Caco-2 (cell line): Measurements from ENCODE around the gene TM9SF3. TPM values are rescaled to one million over a fixed set of nuclear protein-coding genes. Genes with fewer than 3 reads are reported as not detected.

Experiments
- BruUV-seq: library from RNA; stranded (reverse); fragments of 400-500 nt; replicated peaks from 2 replicates; lab custom pipeline; 2021; lab: Mats Ljungman, UMichigan
- CTCF ChIA-PET: fragments of 300-600 bp; sonication (Branson Sonifier 250); formaldehyde crosslinking; loops from one replicate; lab custom pipeline; 2022; ENCODE audit warnings: antibody characterized with exemption; lab: Charles Lee
- POLR2A ChIA-PET: fragments of 300-600 bp; sonication (Branson Sonifier 250); formaldehyde crosslinking; loops from one replicate; lab custom pipeline; 2022; ENCODE audit warnings: antibody characterized with exemption; lab: Charles Lee
- DNase-seq, 2 experiments: peaks; one replicate each; pipeline versions ENCODE4 v3.0.0 to v3.0.0-alpha.2; 2020 to 2022
- H3K27me3 ChIP-seq: replicated peaks from 2 replicates; pipeline ENCODE4 v1.6.0; 2011; ENCODE audit warnings: low read length; ENCODE audit not compliant: control insufficient read depth, insufficient read depth
- H3K36me3 ChIP-seq: 2 replicates; pipeline ENCODE4 v1.5.1; 2011; ENCODE audit warnings: low read length; ENCODE audit not compliant: control insufficient read depth, insufficient read depth
- H3K4me1 ChIP-seq: fragments of 250-450 bp; sonication (Bioruptor Pico); 2 replicates; pipeline ENCODE4 v1.5.1; 2020; ENCODE audit warnings: mild to moderate bottlenecking
- H3K4me3 ChIP-seq: 2 replicates; pipeline ENCODE4 v1.5.1; 2011; ENCODE audit warnings: low read depth, mild to moderate bottlenecking, control low read depth, low read length
- H3K9me3 ChIP-seq: fragments of 250-450 bp; sonication (Bioruptor Pico); 2 replicates; pipeline ENCODE4 v1.5.1; 2020; ENCODE audit warnings: mild to moderate bottlenecking, moderate library complexity
- H3K27ac Mint-ChIP-seq: one replicate; pipeline ENCODE4 v1.8.0; 2022; ENCODE audit warnings: mixed read lengths; ENCODE audit not compliant: unreplicated experiment
- H3K27me3 Mint-ChIP-seq: one replicate; pipeline ENCODE4 v1.8.0; 2022; ENCODE audit warnings: mixed read lengths; ENCODE audit not compliant: insufficient read depth, unreplicated experiment
- H3K36me3 Mint-ChIP-seq: one replicate; pipeline ENCODE4 v1.8.0; 2022; ENCODE audit warnings: mild to moderate bottlenecking, mixed read lengths; ENCODE audit not compliant: insufficient read depth, unreplicated experiment
- H3K4me1 Mint-ChIP-seq: one replicate; pipeline ENCODE4 v1.8.0; 2022; ENCODE audit warnings: low read depth, mixed read lengths; ENCODE audit not compliant: unreplicated experiment
- H3K4me3 Mint-ChIP-seq: one replicate; pipeline ENCODE4 v1.8.0; 2022; ENCODE audit warnings: mild to moderate bottlenecking, moderate library complexity, mixed read lengths; ENCODE audit not compliant: unreplicated experiment
- H3K9me3 Mint-ChIP-seq: one replicate; pipeline ENCODE4 v1.8.0; 2022; ENCODE audit warnings: mixed read lengths; ENCODE audit not compliant: unreplicated experiment
- CTCF ChIP-seq, 2 experiments: fragments of 200-600 bp in 1 of 2; IDR thresholded peaks; 1 replicate in 1 of 2; 2 replicates in 1 of 2; pipeline versions ENCODE4 v1.5.1 to v1.8.0; 2011 to 2022; ENCODE audit warnings: antibody characterized with exemption in 1 of 2, control low read depth in 1 of 2, inconsistent platforms in 1 of 2, low read depth in 1 of 2, low read length in 1 of 2, mild to moderate bottlenecking in 1 of 2, moderate library complexity in 1 of 2; ENCODE audit not compliant: insufficient read depth in 1 of 2, severe bottlenecking in 1 of 2, unreplicated experiment in 1 of 2
- intact Hi-C: fragments of 100-400 bp; cut with micrococcal nuclease; formaldehyde crosslinking; loops from one replicate; pipeline ENCODE4 v1.10.0; 2022; ENCODE audit not compliant: unreplicated experiment
- total RNA-seq: library from RNA; stranded (reverse); gene quantifications from 2 replicates; pipeline ENCODE4 v1.2.3, GENCODE V29; 2022

The TM9SF3 gene
- total RNA-seq, 1 experiment from 2014 or later: 176 TPM

DNA sequence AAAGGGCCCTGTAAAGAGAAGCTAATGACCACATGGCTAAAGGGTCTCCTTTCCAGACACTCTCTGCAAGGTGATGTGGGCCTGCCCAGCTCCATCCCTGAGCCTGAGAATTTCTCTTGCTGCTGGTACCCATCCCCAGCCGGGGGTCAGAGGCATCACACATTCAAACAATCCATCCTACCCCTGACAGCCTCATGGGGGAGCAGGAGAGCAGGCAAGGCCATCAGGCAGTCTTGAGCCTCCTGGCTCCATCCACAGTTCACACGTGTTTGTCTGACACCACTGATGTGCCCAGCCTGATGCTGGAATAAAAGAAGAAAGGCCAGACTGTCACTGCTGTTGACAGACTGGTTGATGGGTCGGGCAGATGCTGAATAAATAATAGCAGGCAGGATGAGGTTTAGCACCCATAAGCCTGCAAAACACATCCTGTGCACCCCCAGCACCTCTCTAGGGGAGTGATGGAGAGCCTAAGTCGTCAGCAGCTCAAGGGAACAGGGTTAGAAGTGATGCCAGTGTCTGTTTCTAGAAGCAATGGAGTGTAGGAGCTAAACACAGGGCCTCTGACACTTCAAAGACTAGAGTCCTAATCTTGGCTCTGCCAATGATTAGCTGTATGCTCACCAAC lies 116.6 kb downstream of the TM9SF3 start:
- peaks cover 26% of the 10 kb centered on the region for H3K27me3 Mint-ChIP-seq
- CTCF ChIA-PET: no interaction called here
- no peaks in the 10 kb centered on the region for H3K4me1 Mint-ChIP-seq
- Histone ChIP-seq H3K4me1 (no peaks in the 10 kb centered on the region), H3K27me3 (no peaks in the 10 kb centered on the region; the same call in 1 of the 2 replicates), H3K9me3 (no peaks in the 10 kb centered on the region), H3K4me3 (no peak overlapping the region), H3K36me3 (no peaks in the 10 kb centered on the region)
- DNase-seq: peak; percentile 55 to 62
- H3K36me3 Mint-ChIP-seq: no peaks in the 10 kb centered on the region
- H3K4me3 Mint-ChIP-seq: no peak overlapping the region
- no peak overlapping the region for H3K27ac Mint-ChIP-seq
- peak; percentile 46 to 70 for TF ChIP-seq CTCF (IDR thresholded peaks at IDR 0.05; ENCODE audit: insufficient read depth in 1 of 2, low read depth in 1 of 2, low read length in 1 of 2, severe bottlenecking in 1 of 2, unreplicated experiment in 1 of 2)
- no TSS peak for BruUV-seq
- intact Hi-C loops: no loop called here
- H3K9me3 Mint-ChIP-seq: no peaks in the 10 kb centered on the region
- POLR2A ChIA-PET: no interaction called here

GRCh38 chr10:96468845-96469244 lies 118.0 kb downstream of the TM9SF3 start:
- no peaks in the 10 kb centered on the region for H3K9me3 ChIP-seq
- no peak for TF ChIP-seq CTCF (IDR thresholded peaks at IDR 0.05; ENCODE audit: insufficient read depth in 1 of 2, low read depth in 1 of 2, low read length in 1 of 2, severe bottlenecking in 1 of 2, unreplicated experiment in 1 of 2)
- intact Hi-C loops: no loop called here
- no peak for DNase-seq
- Mint-ChIP-seq H3K4me3 (no peak overlapping the region), H3K27me3 (peaks cover 20% of the 10 kb centered on the region), H3K36me3 (no peaks in the 10 kb centered on the region), H3K9me3 (no peaks in the 10 kb centered on the region), H3K27ac (no peak overlapping the region), H3K4me1 (no peaks in the 10 kb centered on the region)
- H3K36me3 ChIP-seq: no peaks in the 10 kb centered on the region
- POLR2A ChIA-PET: no interaction called here
- no peak overlapping the region for H3K4me3 ChIP-seq
- H3K4me1 ChIP-seq: no peaks in the 10 kb centered on the region
- no peaks in the 10 kb centered on the region; the same call in 1 of the 2 replicates for H3K27me3 ChIP-seq
- CTCF ChIA-PET: interaction anchor here (1.4 kb wide), 1 partner anchor 42 kb away, joined by 3 read pairs; no protein-coding TSS in a partner anchor
- BruUV-seq: no TSS peak

Other genes starting within 250 kb of the TM9SF3 start
- not detected in 2 replicates for gene OPALIN, start 228.0 kb downstream of the TM9SF3 start, total RNA-seq
- 0.14 TPM in 1 of 2 replicates, not detected in the other for gene TLL2, start 73.1 kb downstream of the TM9SF3 start, total RNA-seq
- gene PIK3AP1, start 133.5 kb upstream of the TM9SF3 start, total RNA-seq: 1.6 and 2.4 TPM in 2 replicates
- gene LCOR, start 245.3 kb upstream of the TM9SF3 start, total RNA-seq: 46.7 and 51.8 TPM in 2 replicates